GM12892 (cell line): Measurements from ENCODE around the gene MAB21L2.
"Not testable (repeated sequence)": the region's sequence is repeated elsewhere in the genome, so short reads cannot be mapped to it uniquely, and the experiment has no call there.

Experiments used
- DNase-seq: peaks from one replicate; pipeline ENCODE4 v3.0.0; 2011; ENCODE audit not compliant: insufficient read length
- FAIRE-seq: peaks from 2 replicates; lab custom pipeline; 2011; peaks lifted over from hg19 to GRCh38; lab: Jason Lieb, UNC
- POLR2A ChIP-seq: IDR thresholded peaks from 2 replicates; pipeline ENCODE4 v1.6.1; 2011; ENCODE audit warnings: low read depth, low read length, control low read depth
- POLR2AphosphoS5 ChIP-seq: IDR thresholded peaks from 2 replicates; pipeline ENCODE4 v1.6.1; 2011; ENCODE audit warnings: low read depth, low read length, control low read depth
- TAF1 ChIP-seq: IDR thresholded peaks from 2 replicates; pipeline ENCODE4 v1.6.1; 2011; ENCODE audit warnings: low read depth, mild to moderate bottlenecking, control low read depth, low read length, borderline replicate concordance

Gene MAB21L2

DNA sequence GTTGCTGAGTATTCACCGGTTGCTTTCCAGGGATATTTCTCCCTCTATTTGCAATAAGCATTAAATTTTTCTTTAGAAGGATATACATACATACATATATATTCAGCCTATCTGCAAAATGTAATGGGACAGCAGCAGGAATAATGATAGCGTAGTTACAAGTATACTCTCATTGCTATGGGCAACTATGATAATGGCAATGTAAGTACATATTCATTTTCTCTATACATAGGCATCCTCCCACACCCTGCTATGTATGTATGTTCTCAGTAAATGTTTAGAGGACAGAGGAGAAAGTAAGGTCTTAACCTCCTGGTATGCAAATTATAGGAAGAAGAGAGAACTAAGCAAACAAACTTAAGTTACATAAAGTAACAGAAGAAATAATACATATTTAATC is 19.7 kb upstream of the MAB21L2 start:
- peak; percentile 27 for FAIRE-seq
- TF ChIP-seq TAF1 (no peak), POLR2A (no peak), POLR2AphosphoS5 (no peak)
- DNase-seq, result no peak

DNA sequence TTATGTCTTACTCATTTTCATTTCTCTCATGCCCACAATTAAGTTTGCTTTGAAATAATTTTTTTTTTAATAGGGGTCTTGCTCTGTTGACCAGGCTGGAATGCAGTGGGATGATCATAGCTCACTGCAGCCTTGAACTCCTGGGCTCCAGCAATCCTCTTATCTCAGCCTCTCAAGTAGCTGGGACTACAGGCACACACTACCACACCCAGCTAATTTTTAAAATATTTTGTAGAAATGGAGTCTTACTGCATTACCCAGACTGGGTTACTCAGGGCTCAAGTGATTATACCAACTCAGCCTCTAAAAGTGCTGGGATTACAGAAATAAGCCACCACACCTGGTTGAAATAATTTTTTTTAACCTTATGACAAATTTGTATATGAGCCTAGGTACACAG is 19.2 kb upstream of the MAB21L2 start:
- TF ChIP-seq TAF1 (no peak), POLR2A (no peak), POLR2AphosphoS5 (no peak)
- FAIRE-seq (no peak), DNase-seq (no peak)

DNA sequence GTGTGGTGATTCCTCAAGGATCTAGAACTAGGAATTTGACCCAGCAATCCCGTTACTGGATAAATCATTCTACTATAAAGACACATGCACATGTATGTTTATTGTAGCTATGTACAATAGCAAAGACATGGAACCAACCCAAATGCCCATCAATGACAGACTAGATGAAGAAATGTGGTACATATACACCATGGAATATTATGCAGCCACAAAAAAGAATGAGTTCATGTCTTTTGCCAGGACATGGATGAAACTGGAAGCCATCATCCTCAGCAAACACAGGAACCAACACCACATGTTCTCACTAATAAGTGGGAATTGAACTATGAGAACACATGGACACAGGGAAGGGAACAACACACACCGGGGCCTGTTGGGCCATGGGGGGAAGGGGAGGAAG is 17.0 kb upstream of the MAB21L2 start:
- not testable (repeated sequence) for FAIRE-seq, DNase-seq

DNA sequence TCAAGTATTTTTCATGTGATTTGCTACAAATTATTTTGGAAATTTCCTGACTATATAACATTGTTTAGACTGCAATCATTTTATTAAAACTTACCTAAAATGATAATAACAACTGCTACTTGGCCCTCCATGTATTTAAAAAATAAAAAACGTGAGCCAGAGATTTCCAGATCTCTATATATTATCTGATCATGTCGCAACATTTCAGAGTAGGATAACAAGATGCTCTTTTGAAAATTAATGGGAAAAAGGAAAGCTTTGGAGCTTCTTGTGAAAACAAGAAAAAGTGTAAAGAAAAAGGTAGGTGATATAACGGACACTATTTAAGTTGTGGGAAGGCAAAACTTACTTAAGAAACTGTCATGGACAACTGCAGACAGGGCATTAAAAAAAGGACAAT is 14.9 kb upstream of the MAB21L2 start:
- TF ChIP-seq TAF1 (no peak), POLR2A (no peak)
- DNase-seq (no peak), FAIRE-seq (no peak)

DNA sequence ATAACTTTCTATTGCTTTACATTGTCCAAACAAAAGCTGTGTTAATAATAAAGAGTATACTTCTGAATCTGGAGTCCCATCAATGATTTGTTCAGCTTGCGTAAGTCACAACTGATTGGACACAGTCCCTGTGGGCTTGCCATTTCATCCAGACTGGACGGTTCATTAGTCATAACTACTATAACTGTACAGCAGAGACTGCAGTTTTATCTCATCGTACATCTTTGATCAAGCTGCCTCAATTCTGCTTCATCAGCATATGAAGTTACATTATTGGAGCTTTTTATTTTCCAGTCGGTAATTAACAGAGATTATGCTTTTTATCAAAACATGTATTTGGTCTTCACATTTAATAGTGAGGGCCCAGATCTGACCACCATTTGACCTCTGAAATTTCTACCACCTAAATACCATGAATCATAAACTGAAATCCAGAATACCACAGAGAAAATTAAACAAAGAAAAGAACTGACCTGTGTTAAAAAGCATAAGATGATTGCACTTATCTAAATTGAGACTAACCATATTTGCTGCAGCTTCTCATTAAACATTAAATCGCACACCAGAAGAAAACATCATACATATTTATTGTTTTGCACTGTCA is 12.5 kb upstream of the MAB21L2 start:
- TF ChIP-seq POLR2AphosphoS5, result no peak
- DNase-seq, result no peak

DNA sequence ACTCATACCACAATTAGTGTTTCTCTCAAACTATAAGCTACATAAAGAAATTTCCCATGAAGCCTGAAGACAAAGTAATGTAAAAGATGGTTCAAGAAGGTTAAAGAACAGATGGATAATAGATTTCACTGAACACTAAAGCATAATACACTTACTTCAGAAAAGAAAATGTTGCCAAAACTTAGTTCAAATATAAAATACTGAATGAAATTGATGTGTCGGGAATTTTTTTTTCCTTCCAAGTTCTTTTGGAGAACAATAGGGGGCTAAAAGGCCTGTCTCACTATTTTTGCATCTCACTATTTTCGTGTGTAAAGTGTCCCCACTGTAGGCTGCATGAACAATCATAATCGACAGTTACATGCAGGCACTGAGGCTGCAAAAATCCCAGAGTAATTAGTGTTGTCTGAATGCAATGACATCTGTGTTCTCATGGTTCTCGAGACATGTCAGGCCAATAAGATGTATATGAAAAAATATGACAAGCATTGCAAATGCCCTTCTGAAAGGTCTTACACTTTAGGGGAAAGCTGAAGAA is 11.9 kb upstream of the MAB21L2 start:
- FAIRE-seq (no peak), DNase-seq (no peak)
- TF ChIP-seq TAF1 (no peak), POLR2A (no peak), POLR2AphosphoS5 (no peak)

More for the DNA sequence above, 12.5 kb upstream of the MAB21L2 start:
- no peak for FAIRE-seq

DNA sequence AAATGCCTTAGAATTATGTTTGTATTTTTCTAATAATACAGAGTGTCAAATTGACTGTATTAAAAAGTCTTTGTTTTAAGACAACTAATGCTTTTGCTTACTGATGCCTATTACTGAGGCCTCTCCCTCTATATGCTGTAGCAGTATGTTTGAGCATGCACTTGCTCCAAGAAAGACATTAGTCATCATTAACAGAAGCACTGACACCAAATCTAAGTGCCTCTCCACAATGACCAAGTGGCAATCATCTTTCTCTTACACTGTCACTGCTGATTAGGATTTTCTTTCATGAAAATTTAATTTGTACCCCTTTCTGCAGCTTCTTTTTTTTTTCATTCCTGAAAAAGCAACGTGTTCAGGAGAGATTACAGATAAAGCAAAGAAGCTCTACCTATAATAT is 11.1 kb upstream of the MAB21L2 start:
- DNase-seq (no peak), FAIRE-seq (no peak)
- TF ChIP-seq TAF1, result no peak
- TF ChIP-seq POLR2A, result no peak
- no peak for TF ChIP-seq POLR2AphosphoS5

DNA sequence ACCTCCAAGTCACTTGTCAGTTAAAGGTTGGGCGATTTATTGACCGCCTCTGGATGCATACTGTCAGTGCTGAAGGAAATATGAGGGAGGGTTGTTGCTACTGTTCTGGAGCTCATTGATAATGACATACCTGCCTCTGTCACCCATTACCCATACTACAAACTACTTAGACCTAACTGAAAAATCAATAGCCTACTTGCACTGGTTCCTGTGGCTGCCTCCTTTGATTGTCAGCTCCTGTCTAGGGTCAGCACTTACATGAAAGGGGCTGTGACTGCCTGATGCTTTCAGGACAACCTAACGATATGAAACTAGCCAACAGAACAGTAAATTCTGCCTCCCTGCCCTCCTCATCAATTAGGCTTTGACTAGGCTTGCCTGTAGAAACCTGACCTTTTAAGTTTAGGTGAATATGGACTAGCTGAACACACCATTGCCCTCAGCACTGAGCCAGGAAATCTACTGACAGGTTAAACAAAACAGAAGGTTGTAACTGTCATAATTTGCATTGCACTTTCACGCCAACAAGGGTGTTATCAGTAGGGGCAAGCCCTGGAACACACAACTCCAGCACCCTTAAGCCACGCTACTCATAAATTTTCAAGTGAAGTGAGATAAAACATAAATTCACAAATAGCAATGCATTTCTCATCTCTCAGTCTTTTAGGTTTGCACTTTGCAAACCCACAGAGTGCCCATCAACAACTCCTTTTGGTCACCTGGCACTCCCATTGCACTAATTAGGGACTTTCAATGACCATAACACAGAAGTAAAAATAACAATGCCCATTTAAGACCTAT is 9.0 kb upstream of the MAB21L2 start:
- no peak for TF ChIP-seq POLR2AphosphoS5
- TF ChIP-seq POLR2A, result no peak
- TF ChIP-seq TAF1, result no peak
- no peak for DNase-seq
- no peak for FAIRE-seq

DNA sequence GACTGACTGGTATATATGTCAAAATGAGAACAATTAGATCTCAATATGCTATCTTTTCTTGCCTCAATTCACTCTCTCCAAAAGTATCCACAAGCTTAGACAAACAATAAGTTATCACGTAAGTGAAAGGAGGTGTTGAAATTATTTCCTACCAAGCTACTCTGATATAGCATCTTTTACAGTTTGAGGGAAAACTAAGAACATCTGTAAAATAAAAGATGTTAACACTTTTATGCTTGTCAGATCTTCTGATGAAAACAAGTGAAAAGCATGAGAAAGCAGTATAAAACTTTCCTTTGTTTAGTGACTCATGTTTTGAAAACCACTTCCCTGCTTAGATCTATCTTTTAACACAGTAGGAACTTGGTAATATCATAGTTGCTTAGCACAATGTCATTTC is 8.4 kb upstream of the MAB21L2 start:
- no peak for FAIRE-seq

DNA sequence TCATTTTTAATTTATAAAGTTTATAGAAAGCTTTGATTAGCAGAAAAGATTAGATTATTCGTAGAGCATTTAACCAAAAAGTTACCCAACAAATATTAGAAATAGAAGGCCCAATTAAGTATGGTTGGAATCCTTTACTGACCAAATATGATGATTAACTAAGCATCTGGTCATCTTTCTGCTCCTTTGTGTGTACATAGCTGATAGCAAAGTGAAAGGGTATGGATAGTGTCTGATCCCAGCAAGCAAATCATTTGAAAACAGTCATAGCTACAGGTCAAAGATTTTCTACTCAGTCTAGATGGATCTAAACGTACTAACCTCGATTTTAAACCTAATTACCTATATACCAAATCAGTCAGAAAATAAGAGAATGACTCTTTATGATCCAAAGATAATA is 7.3 kb upstream of the MAB21L2 start:
- peak; percentile 24 for FAIRE-seq
- no peak for DNase-seq
- no peak for TF ChIP-seq POLR2A

More for the DNA sequence above, 8.4 kb upstream of the MAB21L2 start:
- TF ChIP-seq TAF1 (no peak), POLR2AphosphoS5 (no peak), POLR2A (no peak)
- no peak for DNase-seq

DNA sequence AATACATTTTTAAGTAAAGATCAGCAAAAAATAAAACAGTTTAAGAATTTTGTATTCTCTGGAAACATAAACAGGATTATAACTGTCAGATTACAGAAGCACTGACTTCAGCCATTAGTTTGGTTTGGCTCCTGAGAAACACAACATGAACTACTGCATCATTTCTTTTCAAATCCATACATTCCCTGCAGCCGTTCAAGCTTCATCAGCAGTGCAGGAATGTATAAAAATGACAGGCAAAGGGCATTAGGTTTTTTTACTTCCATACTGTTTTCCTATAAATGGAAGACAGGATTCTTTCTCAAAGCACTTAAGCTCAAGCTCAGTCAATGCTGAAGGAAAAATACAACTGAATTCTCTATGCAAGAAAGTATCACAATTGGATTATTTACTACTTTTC is 4.2 kb upstream of the MAB21L2 start:
- no peak for DNase-seq
- TF ChIP-seq TAF1 (no peak), POLR2AphosphoS5 (no peak), POLR2A (no peak)
- FAIRE-seq, result no peak

DNA sequence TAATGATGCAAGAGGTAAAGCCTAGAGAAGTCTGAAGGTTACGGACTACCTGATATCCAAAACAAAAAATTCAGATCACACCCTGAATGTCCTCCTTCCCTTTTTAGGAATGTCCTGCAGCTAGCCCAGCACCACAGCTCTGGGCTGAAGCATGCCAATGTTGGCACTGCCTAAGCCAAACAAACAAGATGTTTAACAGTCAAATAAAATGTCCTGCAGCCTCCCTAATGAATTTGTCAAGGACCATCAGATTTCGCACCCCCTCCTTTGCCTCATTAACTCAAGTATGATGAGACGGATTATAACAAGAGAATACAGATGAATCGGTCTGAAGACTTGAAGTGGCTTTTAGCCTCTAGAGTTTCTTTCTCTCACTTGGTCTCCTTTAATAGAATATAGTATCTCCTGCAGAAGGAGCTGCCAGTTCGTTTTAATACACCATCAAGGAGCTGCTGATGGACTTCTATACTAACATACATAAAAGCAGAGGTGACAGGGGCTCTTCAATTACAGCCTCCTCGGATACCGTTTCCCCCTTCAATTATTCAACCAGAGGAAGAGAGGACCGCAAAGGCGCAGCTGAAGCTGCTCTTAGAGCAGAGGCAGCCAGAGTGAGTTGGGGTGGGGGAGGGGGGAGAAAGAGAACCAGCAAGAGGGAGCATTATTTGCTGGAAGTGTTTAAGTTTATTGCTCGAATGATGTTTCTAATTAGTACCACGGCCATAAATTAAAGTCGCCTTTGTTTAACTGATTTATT is 3.0 kb upstream of the MAB21L2 start:
- DNase-seq, result no peak
- TF ChIP-seq POLR2AphosphoS5 (no peak), TAF1 (no peak), POLR2A (no peak)
- no peak for FAIRE-seq
